OCI-LY1 (cell line): ENCODE data around the gene AGAP1.

Source experiments
- EZH2 ChIP-seq: fragments of 200-600 bp; sonication (generic), shearing (Covaris generic); IDR thresholded peaks from 2 replicates; pipeline ENCODE4 v1.8.0; 2017; ENCODE audit warnings: borderline replicate concordance, mixed run types, mild to moderate bottlenecking, antibody characterized with exemption, low read length, moderate library complexity, mixed read lengths
- TF ChIP-seq, protein P1 (sequence below): fragments of 200-600 bp; sonication (generic), shearing (Covaris generic); IDR thresholded peaks from 2 replicates; pipeline ENCODE4 v1.5.1; 2017; ENCODE audit warnings: mild to moderate bottlenecking, antibody characterized with exemption, low read length, moderate library complexity, mixed read lengths

DNA sequence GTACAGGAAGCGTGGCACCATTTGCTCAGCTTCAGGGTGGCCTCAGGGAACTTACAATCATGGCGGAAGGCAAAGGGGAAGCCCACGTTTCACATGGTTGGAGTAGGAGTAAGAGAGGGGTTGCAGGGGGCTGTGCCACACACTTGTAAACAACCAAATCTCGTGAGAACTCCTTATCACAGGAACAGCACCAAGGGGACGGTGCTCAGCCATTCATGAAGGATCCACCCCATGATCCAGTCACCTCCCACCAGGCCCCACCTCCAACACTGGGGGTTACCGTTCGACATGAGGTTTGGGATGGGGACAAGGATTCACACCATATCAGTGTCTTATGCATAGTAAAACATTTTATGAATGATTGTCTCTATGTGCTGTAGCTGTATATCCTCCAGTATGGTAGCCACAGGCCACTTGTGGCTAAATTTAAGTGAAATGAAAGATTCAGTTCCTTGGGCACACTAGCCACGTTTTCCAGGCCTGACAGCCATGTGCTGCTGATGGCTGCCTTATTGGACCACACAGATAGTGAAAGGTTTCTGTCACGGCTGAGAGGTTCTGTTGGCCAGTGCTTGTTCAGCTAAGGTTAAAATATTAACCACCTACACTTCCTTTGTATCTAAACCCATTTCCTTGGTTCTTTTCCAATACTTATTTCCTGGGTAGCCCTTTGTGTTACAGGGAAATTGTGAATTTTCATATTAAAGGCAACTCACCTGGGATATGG is 77.3 kb downstream of the AGAP1 start:
- TF ChIP-seq, protein P1, sequence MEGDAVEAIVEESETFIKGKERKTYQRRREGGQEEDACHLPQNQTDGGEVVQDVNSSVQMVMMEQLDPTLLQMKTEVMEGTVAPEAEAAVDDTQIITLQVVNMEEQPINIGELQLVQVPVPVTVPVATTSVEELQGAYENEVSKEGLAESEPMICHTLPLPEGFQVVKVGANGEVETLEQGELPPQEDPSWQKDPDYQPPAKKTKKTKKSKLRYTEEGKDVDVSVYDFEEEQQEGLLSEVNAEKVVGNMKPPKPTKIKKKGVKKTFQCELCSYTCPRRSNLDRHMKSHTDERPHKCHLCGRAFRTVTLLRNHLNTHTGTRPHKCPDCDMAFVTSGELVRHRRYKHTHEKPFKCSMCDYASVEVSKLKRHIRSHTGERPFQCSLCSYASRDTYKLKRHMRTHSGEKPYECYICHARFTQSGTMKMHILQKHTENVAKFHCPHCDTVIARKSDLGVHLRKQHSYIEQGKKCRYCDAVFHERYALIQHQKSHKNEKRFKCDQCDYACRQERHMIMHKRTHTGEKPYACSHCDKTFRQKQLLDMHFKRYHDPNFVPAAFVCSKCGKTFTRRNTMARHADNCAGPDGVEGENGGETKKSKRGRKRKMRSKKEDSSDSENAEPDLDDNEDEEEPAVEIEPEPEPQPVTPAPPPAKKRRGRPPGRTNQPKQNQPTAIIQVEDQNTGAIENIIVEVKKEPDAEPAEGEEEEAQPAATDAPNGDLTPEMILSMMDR: no peak
- no peak for TF ChIP-seq EZH2
